HG03432 (cell line): Measurements from ENCODE around the gene TLCD3B.

Experiments used
- ATAC-seq: cut with Tn5 transposase; IDR thresholded peaks from one replicate; pipeline ENCODE4 v1.9.1; 2021; ENCODE audit warnings: mild to moderate bottlenecking, moderate library complexity; ENCODE audit not compliant: unreplicated experiment

Gene TLCD3B

GRCh38 chr16:29991571-29991904 lies 39.5 kb downstream of the TLCD3B start:
- ATAC-seq, result no peak

GRCh38 chr16:29990883-29991570 lies 40.0 kb downstream of the TLCD3B start:
- no peak for ATAC-seq

GRCh38 chr16:29990034-29990433 lies 41.0 kb downstream of the TLCD3B start:
- no peak for ATAC-seq

- ATAC-seq, result no peak
These were observed 41.8 kb downstream of the TLCD3B start for GRCh38 chr16:29989111-29989858.

- no peak for ATAC-seq
These were observed 42.6 kb downstream of the TLCD3B start for GRCh38 chr16:29988346-29989075.

GRCh38 chr16:29987371-29988085 lies 43.5 kb downstream of the TLCD3B start:
- ATAC-seq, result no peak

GRCh38 chr16:29986931-29987330 lies 44.1 kb downstream of the TLCD3B start:
- no peak for ATAC-seq

GRCh38 chr16:29986231-29986630 lies 44.8 kb downstream of the TLCD3B start:
- ATAC-seq, result no peak

- ATAC-seq, result no peak
These were observed 45.7 kb downstream of the TLCD3B start for GRCh38 chr16:29985271-29985811.

- no peak for ATAC-seq
These were observed 46.3 kb downstream of the TLCD3B start for GRCh38 chr16:29984764-29985147.

GRCh38 chr16:29984137-29984763 lies 46.8 kb downstream of the TLCD3B start:
- ATAC-seq, result no peak

GRCh38 chr16:29983420-29984136 lies 47.5 kb downstream of the TLCD3B start:
- ATAC-seq, result no peak

- no peak for ATAC-seq
These were observed 48.3 kb downstream of the TLCD3B start for GRCh38 chr16:29982560-29983419.

GRCh38 chr16:29978564-29979270 lies 52.4 kb downstream of the TLCD3B start:
- ATAC-seq, result no peak

- no peak for ATAC-seq
These were observed 53.0 kb downstream of the TLCD3B start for GRCh38 chr16:29978081-29978480.

GRCh38 chr16:29977063-29977825 lies 53.8 kb downstream of the TLCD3B start:
- ATAC-seq, result no peak

GRCh38 chr16:29975811-29976511 lies 55.1 kb downstream of the TLCD3B start:
- ATAC-seq, result no peak
